Urinary bladder (tissue), 4 donors: ENCODE measurements around the gene CALY. TPM values are rescaled to one million over a fixed set of nuclear protein-coding genes. Genes with fewer than 3 reads are reported as not detected.
"Not testable (repeated sequence)": the region's sequence is repeated elsewhere in the genome, so short reads cannot be mapped to it uniquely, and the experiment has no call there.

Experiments
- DNase-seq: peaks from one replicate; pipeline ENCODE4 v3.0.0-alpha.2; 2015; ENCODE audit errors: extremely low spot score
- H3K27ac ChIP-seq: one replicate; pipeline ENCODE4 v1.5.1; 2013; ENCODE audit warnings: low read depth, mild to moderate bottlenecking, moderate library complexity
- H3K36me3 ChIP-seq: one replicate; pipeline ENCODE4 v1.6.1; 2013; ENCODE audit warnings: mild to moderate bottlenecking, moderate library complexity; ENCODE audit not compliant: insufficient read depth
- H3K4me1 ChIP-seq: one replicate; pipeline ENCODE4 v1.6.1; 2013; ENCODE audit warnings: mild to moderate bottlenecking, moderate library complexity; ENCODE audit not compliant: insufficient read depth
- H3K4me3 ChIP-seq: one replicate; pipeline ENCODE4 v1.5.1; 2013; ENCODE audit warnings: low read depth, low read length
- WGBS: extraction: QIAGEN DNeasy Blood & Tissue Kit; methylation state at CpG from one replicate; pipeline ENCODE4 v1.1.7; 2013; 5-methylcytosine and 5-hydroxymethylcytosine counted together
- polyA plus RNA-seq: library from polyadenylated mRNA; stranded (reverse); fragments of 200-250 nt; gene quantifications from one replicate; pipeline ENCODE4 v1.2.3, GENCODE V29; 2013
- total RNA-seq: library from RNA; depleted of rRNA; stranded (reverse); fragments of >200 nt; gene quantifications from one replicate; pipeline ENCODE4 v1.2.3, GENCODE V29; 2014
- donor health status: healthy with polysubstance abuse.
- donor health status: healthy.

CALY gene
- total and polyA plus RNA-seq, 2 donors, result 0.79 to 1.1 TPM

GRCh38 chr10:133326223-133326551 lies 10.5 kb downstream of the CALY start:
- WGBS, result 30% methylated on average over 9 of the region's 9 CpGs
- no peaks in the 10 kb centered on the region for H3K36me3 ChIP-seq
- DNase-seq, result no peak
- no peak overlapping the region for H3K27ac ChIP-seq
- no peak overlapping the region for H3K4me3 ChIP-seq
- H3K4me1 ChIP-seq, result peaks cover 2% of the 10 kb centered on the region

GRCh38 chr10:133325440-133326222 lies 11.1 kb downstream of the CALY start:
- DNase-seq, result no peak
- no peaks in the 10 kb centered on the region for H3K36me3 ChIP-seq
- peaks cover 2% of the 10 kb centered on the region for H3K4me1 ChIP-seq
- H3K4me3 ChIP-seq, result peak overlapping the region; percentile 44
- H3K27ac ChIP-seq, result no peak overlapping the region
- WGBS, result 2% methylated on average over 91 of the region's 91 CpGs

GRCh38 chr10:133324857-133325260 lies 11.8 kb downstream of the CALY start:
- WGBS, result 23% methylated on average over 20 of the region's 20 CpGs
- H3K4me3 ChIP-seq, result no peak overlapping the region

GRCh38 chr10:133324198-133324792 lies 12.4 kb downstream of the CALY start:
- no peak for DNase-seq
- WGBS, result 9% methylated on average over 13 of the region's 13 CpGs
- Histone ChIP-seq H3K36me3 (no peaks in the 10 kb centered on the region), H3K4me1 (peaks cover 2% of the 10 kb centered on the region), H3K4me3 (no peak overlapping the region), H3K27ac (no peak overlapping the region)

More at GRCh38 chr10:133324857-133325260, 11.8 kb downstream of the CALY start:
- no peak for DNase-seq
- H3K4me1 ChIP-seq, result peaks cover 2% of the 10 kb centered on the region
- H3K27ac ChIP-seq, result no peak overlapping the region
- H3K36me3 ChIP-seq, result no peaks in the 10 kb centered on the region

- not testable (repeated sequence) for H3K4me3 ChIP-seq, H3K4me1 ChIP-seq, DNase-seq, H3K27ac ChIP-seq, H3K36me3 ChIP-seq
- WGBS, result 76% methylated on average over 12 of the region's 14 CpGs
Measured at GRCh38 chr10:133322064-133322709, 14.5 kb downstream of the CALY start.

- not testable (repeated sequence) for H3K27ac ChIP-seq, H3K4me1 ChIP-seq, DNase-seq, H3K4me3 ChIP-seq, H3K36me3 ChIP-seq
- WGBS, result 95% methylated on average over 6 of the region's 6 CpGs
Measured at GRCh38 chr10:133320852-133321422, 15.8 kb downstream of the CALY start.

GRCh38 chr10:133318494-133319127 lies 18.1 kb downstream of the CALY start:
- Histone ChIP-seq H3K27ac (no peak overlapping the region), H3K4me3 (no peak overlapping the region), H3K4me1 (no peaks in the 10 kb centered on the region), H3K36me3 (no peaks in the 10 kb centered on the region)
- 8% methylated on average over 51 of the region's 51 CpGs for WGBS
- DNase-seq, result no peak

GRCh38 chr10:133316732-133317131 lies 20.0 kb downstream of the CALY start:
- H3K36me3 ChIP-seq, result no peaks in the 10 kb centered on the region
- H3K4me3 ChIP-seq, result no peak overlapping the region
- 88% methylated on average over 7 of the region's 7 CpGs for WGBS
- no peak for DNase-seq
- no peaks in the 10 kb centered on the region for H3K4me1 ChIP-seq
- no peak overlapping the region for H3K27ac ChIP-seq

GRCh38 chr10:133316266-133316665 lies 20.4 kb downstream of the CALY start:
- H3K4me3 ChIP-seq, result no peak overlapping the region
- H3K36me3 ChIP-seq, result no peaks in the 10 kb centered on the region
- 91% methylated on average over 9 of the region's 9 CpGs for WGBS
- DNase-seq, result no peak
- no peaks in the 10 kb centered on the region for H3K4me1 ChIP-seq
- no peak overlapping the region for H3K27ac ChIP-seq

GRCh38 chr10:133315847-133316246 lies 20.8 kb downstream of the CALY start:
- H3K36me3 ChIP-seq, result no peaks in the 10 kb centered on the region
- no peak for DNase-seq
- no peak overlapping the region for H3K27ac ChIP-seq
- no peaks in the 10 kb centered on the region for H3K4me1 ChIP-seq
- 84% methylated on average over 5 of the region's 5 CpGs for WGBS
- H3K4me3 ChIP-seq, result no peak overlapping the region

- Histone ChIP-seq H3K4me1 (no peaks in the 10 kb centered on the region), H3K36me3 (no peaks in the 10 kb centered on the region), H3K27ac (no peak overlapping the region), H3K4me3 (no peak overlapping the region)
- DNase-seq, result no peak
- 84% methylated on average over 12 of the region's 12 CpGs for WGBS
Measured at GRCh38 chr10:133314911-133315310, 21.8 kb downstream of the CALY start.

- DNase-seq, result no peak
- H3K4me1 ChIP-seq, result no peaks in the 10 kb centered on the region
- H3K4me3 ChIP-seq, result no peak overlapping the region
- H3K36me3 ChIP-seq, result no peaks in the 10 kb centered on the region
- 80% methylated on average over 4 of the region's 4 CpGs for WGBS
- H3K27ac ChIP-seq, result no peak overlapping the region
Measured at GRCh38 chr10:133313192-133313591, 23.5 kb downstream of the CALY start.

- Histone ChIP-seq H3K36me3 (no peaks in the 10 kb centered on the region), H3K27ac (no peak overlapping the region), H3K4me1 (no peaks in the 10 kb centered on the region), H3K4me3 (no peak overlapping the region)
- WGBS, result 93% methylated on average over 9 of the region's 9 CpGs
- DNase-seq, result no peak
Measured at GRCh38 chr10:133312769-133313145, 23.9 kb downstream of the CALY start.
